ENCODE data around the gene HMX3.

HMX3 gene

DNA sequence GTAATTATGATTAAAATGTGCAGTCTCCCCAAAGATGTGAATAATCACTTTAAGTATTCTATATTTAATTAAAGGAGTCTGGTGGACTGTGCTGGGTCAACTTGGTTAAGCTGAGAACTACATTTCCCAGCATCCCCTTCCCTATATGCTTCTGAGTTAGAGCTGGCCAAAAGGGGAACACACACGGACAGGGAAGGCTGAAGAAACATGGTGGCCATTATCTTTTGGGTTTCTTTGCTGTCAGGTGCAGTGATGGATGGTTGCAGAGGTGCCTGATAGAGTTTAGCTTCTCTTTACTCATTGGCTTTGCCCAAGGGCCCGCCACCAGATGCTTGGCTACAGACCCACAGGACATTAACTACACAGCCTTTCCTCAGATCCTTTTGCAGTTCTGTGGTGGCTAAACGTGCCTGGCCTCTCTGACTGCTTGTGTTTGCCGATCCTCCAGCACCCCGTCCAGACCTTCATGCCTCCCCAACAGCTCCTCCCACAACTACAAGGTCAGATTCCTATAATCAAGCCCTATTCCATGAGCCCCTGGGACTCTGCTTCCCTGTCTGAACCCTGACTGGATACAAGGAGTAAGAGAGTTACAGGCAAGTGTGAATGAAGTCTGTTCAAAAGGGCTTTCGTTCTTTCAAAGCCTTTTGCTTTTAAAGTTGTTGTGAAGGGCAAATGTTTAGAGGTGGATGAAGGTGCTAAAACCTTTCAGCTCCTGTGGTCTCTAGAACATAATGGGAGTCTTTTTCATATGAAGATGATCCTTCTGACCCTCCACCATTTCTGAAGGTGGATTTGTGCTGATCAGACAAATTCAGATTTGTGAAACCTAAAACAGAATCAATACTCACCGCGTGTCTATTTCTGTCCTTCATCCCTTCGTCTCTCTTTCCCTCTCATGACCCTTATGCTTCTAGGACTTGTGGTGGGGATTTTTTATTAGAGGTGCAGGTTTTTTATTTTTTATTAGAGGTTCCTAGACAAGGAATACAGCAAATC lies 39.9 kb downstream of the HMX3 start:
- TF ChIP-seq, protein P1, sequence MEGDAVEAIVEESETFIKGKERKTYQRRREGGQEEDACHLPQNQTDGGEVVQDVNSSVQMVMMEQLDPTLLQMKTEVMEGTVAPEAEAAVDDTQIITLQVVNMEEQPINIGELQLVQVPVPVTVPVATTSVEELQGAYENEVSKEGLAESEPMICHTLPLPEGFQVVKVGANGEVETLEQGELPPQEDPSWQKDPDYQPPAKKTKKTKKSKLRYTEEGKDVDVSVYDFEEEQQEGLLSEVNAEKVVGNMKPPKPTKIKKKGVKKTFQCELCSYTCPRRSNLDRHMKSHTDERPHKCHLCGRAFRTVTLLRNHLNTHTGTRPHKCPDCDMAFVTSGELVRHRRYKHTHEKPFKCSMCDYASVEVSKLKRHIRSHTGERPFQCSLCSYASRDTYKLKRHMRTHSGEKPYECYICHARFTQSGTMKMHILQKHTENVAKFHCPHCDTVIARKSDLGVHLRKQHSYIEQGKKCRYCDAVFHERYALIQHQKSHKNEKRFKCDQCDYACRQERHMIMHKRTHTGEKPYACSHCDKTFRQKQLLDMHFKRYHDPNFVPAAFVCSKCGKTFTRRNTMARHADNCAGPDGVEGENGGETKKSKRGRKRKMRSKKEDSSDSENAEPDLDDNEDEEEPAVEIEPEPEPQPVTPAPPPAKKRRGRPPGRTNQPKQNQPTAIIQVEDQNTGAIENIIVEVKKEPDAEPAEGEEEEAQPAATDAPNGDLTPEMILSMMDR (IDR thresholded peaks at IDR 0.05), result no peak

DNA sequence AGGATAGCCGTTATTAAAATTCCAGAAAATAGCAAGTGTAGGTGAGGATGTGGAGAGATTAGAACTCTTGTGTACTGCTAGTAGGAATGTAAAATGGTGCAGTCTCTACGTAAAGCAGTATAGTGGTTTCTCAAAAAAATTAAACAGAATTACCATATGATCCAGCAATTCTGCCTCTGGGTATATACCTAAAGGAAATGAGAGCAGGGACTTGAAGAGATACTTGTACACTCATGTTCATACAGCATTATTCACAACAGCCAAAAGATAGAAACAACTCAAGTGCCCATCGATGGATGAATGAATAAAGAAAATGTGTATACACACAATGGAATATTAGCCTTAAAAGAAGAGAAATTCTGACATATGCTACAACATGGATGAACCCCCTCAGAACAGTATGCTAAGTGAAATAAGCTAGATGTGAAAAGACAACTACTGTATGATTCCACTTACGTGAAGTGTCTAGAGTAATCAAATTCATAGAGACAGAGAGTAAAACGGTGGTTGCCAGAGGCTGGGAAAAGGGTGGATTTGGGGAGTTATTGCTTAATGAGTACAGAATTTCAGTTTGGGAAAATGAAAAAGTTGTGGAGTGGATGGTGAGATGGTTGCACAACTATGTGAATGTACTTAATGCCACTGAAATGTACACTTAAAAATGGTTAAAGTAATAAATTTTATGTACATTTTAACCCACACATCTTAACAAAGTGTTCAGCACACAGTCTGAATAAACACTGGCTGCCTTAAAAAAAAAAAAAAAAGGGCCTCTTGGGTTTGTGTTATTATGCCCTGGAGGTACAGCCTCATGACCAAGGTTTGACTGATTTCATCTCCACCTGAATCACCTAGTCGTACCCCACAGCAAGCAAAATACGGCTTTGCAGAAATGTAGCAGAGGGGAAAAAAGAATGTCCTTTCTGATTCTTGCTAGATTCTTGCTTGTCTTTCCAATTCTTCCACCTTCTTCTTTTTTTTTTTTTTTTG lies 44.6 kb downstream of the HMX3 start:
- TF ChIP-seq, protein P1 (IDR thresholded peaks at IDR 0.05), result no peak

DNA sequence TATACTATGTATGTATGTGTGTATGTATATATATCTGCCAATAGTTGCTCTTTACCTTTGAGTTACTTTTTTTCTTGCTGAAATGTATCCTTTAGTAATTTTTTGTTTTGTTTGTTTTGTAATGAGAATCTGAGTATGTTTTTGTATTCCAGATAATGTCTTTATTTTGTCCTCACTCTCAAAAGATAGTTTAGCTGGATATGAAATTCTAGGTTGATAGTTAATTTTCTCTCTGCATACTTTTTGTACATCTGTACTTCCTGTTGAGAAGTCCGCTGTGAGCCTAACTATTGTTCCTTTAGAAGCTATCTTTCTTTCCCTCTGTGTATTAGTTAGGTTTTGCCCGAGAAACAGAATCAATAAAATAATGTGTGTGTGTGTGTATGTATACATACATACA lies 48.0 kb downstream of the HMX3 start:
- TF ChIP-seq, protein P1 (IDR thresholded peaks at IDR 0.05), result no peak

DNA sequence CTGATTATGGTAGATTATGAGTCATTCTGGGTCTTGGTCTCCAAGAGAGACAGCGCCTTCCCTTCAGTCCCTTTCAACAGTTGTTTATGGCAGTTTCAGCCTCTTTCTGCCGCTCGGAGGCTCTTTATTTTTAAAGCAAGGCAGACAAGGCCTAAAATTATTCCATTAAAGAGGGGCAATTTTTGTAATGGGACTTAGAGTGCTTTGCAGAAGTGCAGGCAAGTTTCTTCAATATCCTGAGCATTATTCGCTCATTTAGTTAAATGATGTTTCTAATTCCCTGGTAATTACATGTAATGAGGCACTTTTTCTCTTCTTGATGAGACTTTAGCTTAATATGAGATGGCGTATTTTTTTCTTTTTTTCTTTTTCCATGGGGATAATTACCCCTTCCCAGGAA lies 52.0 kb downstream of the HMX3 start:
- TF ChIP-seq, protein P1 (IDR thresholded peaks at IDR 0.05), result no peak
